Hepatocyte (in vitro differentiated cells): ENCODE measurements around the gene SKOR2.

Source experiments
- CTCF ChIP-seq: fragments of 200-600 bp; sonication (generic); IDR thresholded peaks from 2 replicates; pipeline ENCODE4 v1.5.1; 2016; ENCODE audit warnings: antibody characterized with exemption, mild to moderate bottlenecking; ENCODE audit not compliant: poor library complexity
- EZH2 ChIP-seq: fragments of 200-600 bp; sonication (generic); IDR thresholded peaks from 2 replicates; pipeline ENCODE4 v1.6.1; 2016; ENCODE audit warnings: antibody characterized with exemption, mild to moderate bottlenecking, borderline replicate concordance

- no peak for TF ChIP-seq CTCF
- TF ChIP-seq EZH2: no peak
These were observed 23.5 kb upstream of the SKOR2 start for GRCh38 chr18:47274961-47275360.
